NCI-H82 (cell line): ENCODE data around the gene XKR7.

Experiments
- DNase-seq: peaks from one replicate; lab custom pipeline; 2025; lab: John Stamatoyannopoulos, UW

Gene XKR7

DNA sequence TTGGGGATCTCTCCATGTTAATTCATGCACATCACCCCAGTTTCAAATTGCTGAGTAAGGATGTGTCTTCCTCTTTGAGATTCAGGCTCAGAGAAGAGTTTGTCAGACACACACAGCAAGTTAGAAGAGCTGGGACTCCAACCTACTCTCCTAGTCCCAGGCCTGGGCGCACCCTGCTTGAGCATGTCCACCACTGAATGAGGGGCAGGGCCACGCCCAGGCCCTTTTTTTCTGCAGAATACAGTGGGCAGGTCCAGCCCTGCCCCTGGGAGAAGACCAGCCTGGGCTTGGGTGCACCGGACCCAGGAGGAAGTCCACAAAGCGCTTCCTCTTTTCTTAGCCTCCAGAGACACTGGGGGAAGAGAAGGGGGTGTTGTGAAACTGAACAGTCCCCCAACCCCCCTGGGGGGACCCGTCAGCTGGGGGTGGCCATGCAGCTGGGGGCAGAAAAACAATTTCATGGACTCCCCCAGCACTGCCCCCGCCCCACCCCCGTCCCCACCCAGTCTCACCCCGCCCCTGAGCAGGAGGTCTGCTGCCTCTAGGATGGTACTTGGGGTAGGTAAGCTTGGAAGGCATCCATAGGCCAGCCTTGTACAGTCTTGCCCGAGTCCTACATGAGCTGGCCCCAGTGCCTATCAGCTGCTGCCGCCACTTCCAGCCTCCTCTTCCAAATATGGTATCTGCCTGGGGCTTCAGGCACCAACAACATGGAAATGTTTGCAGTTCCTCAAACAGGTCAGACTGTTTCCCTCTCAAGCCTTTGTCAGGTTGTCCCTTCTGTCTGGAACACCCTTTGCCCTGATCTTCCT, 72.4 kb downstream of the XKR7 start:
- DNase-seq: no peak

DNA sequence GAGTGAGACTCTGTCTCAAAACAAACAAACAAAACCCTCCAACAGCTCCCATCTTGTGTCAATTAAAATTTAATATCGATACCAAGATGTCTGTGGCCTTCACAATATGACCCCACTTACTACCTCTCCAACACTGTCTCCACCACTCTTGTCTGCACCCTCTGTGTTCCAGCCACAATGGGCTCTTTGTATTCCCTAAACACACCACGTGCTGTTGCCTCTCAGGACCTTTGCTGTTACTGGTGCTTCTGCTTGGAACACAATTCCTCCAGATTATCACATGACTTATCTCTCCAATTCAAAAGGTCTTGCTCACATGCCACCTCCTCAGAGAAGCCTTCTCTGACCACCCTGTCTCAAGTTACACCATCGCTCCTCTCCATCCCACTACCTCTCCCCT, 78.0 kb downstream of the XKR7 start:
- DNase-seq: no peak

- DNase-seq: no peak
Observed at GRCh38 chr20:32050324-32050841, 82.4 kb downstream of the XKR7 start.

- no peak for DNase-seq
Observed at GRCh38 chr20:32050851-32051556, 83.1 kb downstream of the XKR7 start.

GRCh38 chr20:32051720-32052089, 83.8 kb downstream of the XKR7 start:
- DNase-seq: no peak

DNA sequence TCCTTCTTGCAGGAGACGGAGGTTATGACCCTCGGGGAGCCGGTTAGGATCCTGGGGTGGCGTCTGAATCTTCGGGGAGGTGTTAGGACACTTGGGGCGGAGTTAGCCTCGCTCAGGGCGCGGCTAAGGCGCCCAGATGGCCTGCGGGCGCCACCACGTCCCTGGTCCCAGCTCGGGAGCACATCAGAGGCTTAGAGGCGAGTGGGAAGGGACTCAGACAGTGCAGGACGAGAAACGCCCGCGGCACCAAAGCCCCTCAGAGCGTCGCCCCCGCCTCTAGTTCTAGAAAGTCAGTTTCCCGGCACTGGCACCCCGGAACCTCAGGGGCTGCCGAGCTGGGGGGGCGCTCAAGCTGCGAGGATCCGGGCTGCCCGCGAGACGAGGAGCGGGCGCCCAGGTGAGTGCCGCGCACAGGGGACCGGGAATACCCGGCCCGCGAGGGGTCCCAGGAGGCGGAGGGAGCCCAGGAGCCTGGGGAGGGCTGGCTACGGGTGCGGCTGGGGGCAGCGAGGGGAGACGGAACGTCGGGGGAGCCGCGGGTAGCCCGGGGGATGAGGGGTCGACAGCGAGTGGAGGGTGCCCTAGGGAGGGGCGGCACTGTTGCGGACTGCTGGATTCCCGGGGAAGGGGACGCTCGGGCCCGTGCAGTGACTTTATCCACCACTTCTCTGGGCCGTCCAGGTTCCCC, 84.3 kb downstream of the XKR7 start, which contains the start of gene HCK:
HCK (plus strand) TSS at position 153 of the 688 bp plus-strand sequence.
- DNase-seq: peak; percentile 66

GRCh38 chr20:32052778-32053362, 84.9 kb downstream of the XKR7 start:
- no peak for DNase-seq
